Measurements from ENCODE around the gene SH3GLB2.

Gene SH3GLB2

DNA sequence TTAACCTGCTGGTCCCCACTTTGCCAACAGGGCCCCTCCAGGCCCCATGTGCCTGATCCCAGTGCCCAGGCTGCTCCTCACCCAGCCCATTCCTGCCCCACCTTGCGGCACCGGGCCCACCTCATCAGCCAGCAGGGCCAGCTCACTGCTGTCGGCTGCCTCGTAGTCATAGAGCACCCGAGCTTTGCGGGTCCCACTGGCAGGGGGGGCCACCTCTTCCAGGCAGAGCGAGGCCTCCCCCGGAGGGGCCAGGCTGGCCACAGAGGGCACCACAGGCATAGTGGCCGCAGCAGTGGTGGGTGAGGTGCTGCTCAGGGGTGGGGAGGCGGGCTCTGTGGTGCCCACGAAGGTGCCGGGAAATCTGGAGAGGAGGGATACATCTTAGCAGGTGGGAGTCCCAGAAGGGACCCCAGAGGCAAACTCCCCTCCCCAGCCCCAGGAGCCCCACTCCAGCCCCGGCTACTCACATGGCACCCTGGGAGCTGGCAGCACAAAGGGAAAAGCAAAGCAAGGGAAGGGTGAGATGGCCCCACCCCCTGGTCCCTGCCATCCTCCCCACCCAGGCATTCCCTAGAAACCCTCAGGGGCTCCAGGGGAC, 19.0 kb downstream of the SH3GLB2 start:
- ATAC-seq = no peak
- no peak for TF ChIP-seq ZFP3 (CRISPR knock-in tag; IDR thresholded peaks at IDR 0.05)
- TF ChIP-seq BACH2 (CRISPR knock-in tag; IDR thresholded peaks at IDR 0.05; ENCODE audit: borderline replicate concordance) = no peak
- no peak for TF ChIP-seq GLIS3 (CRISPR knock-in tag; IDR thresholded peaks at IDR 0.05)
- no peak for TF ChIP-seq ESRRG (CRISPR knock-in tag; IDR thresholded peaks at IDR 0.05)
- no peak for TF ChIP-seq ZNF8 (CRISPR knock-in tag; IDR thresholded peaks at IDR 0.05)
- TF ChIP-seq, protein P1, sequence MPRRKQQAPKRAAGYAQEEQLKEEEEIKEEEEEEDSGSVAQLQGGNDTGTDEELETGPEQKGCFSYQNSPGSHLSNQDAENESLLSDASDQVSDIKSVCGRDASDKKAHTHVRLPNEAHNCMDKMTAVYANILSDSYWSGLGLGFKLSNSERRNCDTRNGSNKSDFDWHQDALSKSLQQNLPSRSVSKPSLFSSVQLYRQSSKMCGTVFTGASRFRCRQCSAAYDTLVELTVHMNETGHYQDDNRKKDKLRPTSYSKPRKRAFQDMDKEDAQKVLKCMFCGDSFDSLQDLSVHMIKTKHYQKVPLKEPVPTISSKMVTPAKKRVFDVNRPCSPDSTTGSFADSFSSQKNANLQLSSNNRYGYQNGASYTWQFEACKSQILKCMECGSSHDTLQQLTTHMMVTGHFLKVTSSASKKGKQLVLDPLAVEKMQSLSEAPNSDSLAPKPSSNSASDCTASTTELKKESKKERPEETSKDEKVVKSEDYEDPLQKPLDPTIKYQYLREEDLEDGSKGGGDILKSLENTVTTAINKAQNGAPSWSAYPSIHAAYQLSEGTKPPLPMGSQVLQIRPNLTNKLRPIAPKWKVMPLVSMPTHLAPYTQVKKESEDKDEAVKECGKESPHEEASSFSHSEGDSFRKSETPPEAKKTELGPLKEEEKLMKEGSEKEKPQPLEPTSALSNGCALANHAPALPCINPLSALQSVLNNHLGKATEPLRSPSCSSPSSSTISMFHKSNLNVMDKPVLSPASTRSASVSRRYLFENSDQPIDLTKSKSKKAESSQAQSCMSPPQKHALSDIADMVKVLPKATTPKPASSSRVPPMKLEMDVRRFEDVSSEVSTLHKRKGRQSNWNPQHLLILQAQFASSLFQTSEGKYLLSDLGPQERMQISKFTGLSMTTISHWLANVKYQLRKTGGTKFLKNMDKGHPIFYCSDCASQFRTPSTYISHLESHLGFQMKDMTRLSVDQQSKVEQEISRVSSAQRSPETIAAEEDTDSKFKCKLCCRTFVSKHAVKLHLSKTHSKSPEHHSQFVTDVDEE (CRISPR knock-in tag; IDR thresholded peaks at IDR 0.05) = no peak
- no peak for TF ChIP-seq TCF4 (CRISPR knock-in tag; IDR thresholded peaks at IDR 0.05; ENCODE audit: borderline replicate concordance)
- no peak for TF ChIP-seq OSR1 (CRISPR knock-in tag; IDR thresholded peaks at IDR 0.05)
- no peak for TF ChIP-seq POU6F1 (CRISPR knock-in tag; IDR thresholded peaks at IDR 0.05; ENCODE audit: borderline replicate concordance, low read depth)
- TF ChIP-seq CSDC2 (CRISPR knock-in tag; IDR thresholded peaks at IDR 0.05) = no peak
- no peak for TF ChIP-seq RARB (CRISPR knock-in tag; IDR thresholded peaks at IDR 0.05)
- no peak for TF ChIP-seq ARNTL (CRISPR knock-in tag; IDR thresholded peaks at IDR 0.05; ENCODE audit: borderline replicate concordance, low read depth)
- TF ChIP-seq ISL1 (CRISPR knock-in tag; IDR thresholded peaks at IDR 0.05) = no peak

- TF ChIP-seq, protein P2, sequence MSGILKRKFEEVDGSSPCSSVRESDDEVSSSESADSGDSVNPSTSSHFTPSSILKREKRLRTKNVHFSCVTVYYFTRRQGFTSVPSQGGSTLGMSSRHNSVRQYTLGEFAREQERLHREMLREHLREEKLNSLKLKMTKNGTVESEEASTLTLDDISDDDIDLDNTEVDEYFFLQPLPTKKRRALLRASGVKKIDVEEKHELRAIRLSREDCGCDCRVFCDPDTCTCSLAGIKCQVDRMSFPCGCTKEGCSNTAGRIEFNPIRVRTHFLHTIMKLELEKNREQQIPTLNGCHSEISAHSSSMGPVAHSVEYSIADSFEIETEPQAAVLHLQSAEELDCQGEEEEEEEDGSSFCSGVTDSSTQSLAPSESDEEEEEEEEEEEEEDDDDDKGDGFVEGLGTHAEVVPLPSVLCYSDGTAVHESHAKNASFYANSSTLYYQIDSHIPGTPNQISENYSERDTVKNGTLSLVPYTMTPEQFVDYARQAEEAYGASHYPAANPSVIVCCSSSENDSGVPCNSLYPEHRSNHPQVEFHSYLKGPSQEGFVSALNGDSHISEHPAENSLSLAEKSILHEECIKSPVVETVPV (CRISPR knock-in tag; IDR thresholded peaks at IDR 0.05) = no peak
- TF ChIP-seq ZNF565 (CRISPR knock-in tag; conservative IDR thresholded peaks at IDR 0.05; ENCODE audit: low read depth) (no peak), ZFP3 (CRISPR knock-in tag; IDR thresholded peaks at IDR 0.05) (no peak), SNAI2 (CRISPR knock-in tag; IDR thresholded peaks at IDR 0.05) (no peak), RARB (CRISPR knock-in tag; IDR thresholded peaks at IDR 0.05) (no peak), CSDC2 (CRISPR knock-in tag; IDR thresholded peaks at IDR 0.05) (no peak), ARNTL (CRISPR knock-in tag; IDR thresholded peaks at IDR 0.05; ENCODE audit: borderline replicate concordance, low read depth) (no peak), GLIS3 (CRISPR knock-in tag; IDR thresholded peaks at IDR 0.05) (no peak), ZC3H10 (CRISPR knock-in tag; IDR thresholded peaks at IDR 0.05) (no peak), ZNF8 (CRISPR knock-in tag; IDR thresholded peaks at IDR 0.05) (no peak), OSR1 (CRISPR knock-in tag; IDR thresholded peaks at IDR 0.05) (no peak), BACH2 (CRISPR knock-in tag; IDR thresholded peaks at IDR 0.05; ENCODE audit: borderline replicate concordance) (no peak), PPARA (CRISPR knock-in tag; IDR thresholded peaks at IDR 0.05; ENCODE audit: borderline replicate concordance) (no peak), PATZ1 (CRISPR knock-in tag; IDR thresholded peaks at IDR 0.05; ENCODE audit: borderline replicate concordance) (no peak)
- TF ChIP-seq, protein P1 (CRISPR knock-in tag; IDR thresholded peaks at IDR 0.05) = no peak
- no peak for ATAC-seq
Measured at GRCh38 chr9:129008469-129008965, 19.6 kb downstream of the SH3GLB2 start.
